OCI-LY7 (cell line): ENCODE data around the gene RNF32. TPM values are rescaled to one million over a fixed set of nuclear protein-coding genes. Genes with fewer than 3 reads are reported as not detected.
"Not testable (repeated sequence)": the region's sequence is repeated elsewhere in the genome, so short reads cannot be mapped to it uniquely, and the experiment has no call there.

Source experiments
- BruUV-seq: library from RNA; stranded (reverse); fragments of 400-500 nt; replicated peaks from 2 replicates; lab custom pipeline; 2021; lab: Mats Ljungman, UMichigan
- CTCF ChIA-PET: fragments of 300-600 bp; sonication (Branson Sonifier 250); formaldehyde crosslinking; loops from one replicate; lab custom pipeline; 2022; ENCODE audit warnings: antibody characterized with exemption; ENCODE audit not compliant: unreplicated experiment; lab: Charles Lee
- POLR2A ChIA-PET: fragments of 300-600 bp; sonication (Branson Sonifier 250); formaldehyde crosslinking; loops from one replicate; lab custom pipeline; 2022; ENCODE audit warnings: antibody characterized with exemption; lab: Charles Lee
- DNase-seq: peaks from one replicate; pipeline ENCODE4 v3.0.0-alpha.2; 2015; ENCODE audit warnings: low spot score
- H2AFZ ChIP-seq: fragments of 200-600 bp; sonication (generic), shearing (Covaris generic); 2 replicates; pipeline ENCODE4 v1.6.1; 2014; ENCODE audit warnings: mild to moderate bottlenecking, antibody characterized with exemption, low read length, moderate library complexity
- H3K27ac ChIP-seq: fragments of 200-600 bp; sonication (generic); 2 replicates; pipeline ENCODE4 v1.5.1; 2014; ENCODE audit warnings: mixed run types, low read depth, mild to moderate bottlenecking, moderate library complexity, low read length, inconsistent platforms; ENCODE audit not compliant: poor library complexity, severe bottlenecking
- H3K36me3 ChIP-seq: fragments of 200-600 bp; sonication (generic); 2 replicates; pipeline ENCODE4 v1.6.1; 2014; ENCODE audit warnings: mild to moderate bottlenecking, antibody characterized with exemption, low read length, moderate library complexity, mixed read lengths; ENCODE audit not compliant: insufficient read depth
- H3K4me1 ChIP-seq: fragments of 200-600 bp; sonication (generic); 2 replicates; pipeline ENCODE4 v1.5.1; 2014; ENCODE audit warnings: mild to moderate bottlenecking, low read length; ENCODE audit not compliant: insufficient read depth, poor library complexity, severe bottlenecking
- H3K4me2 ChIP-seq: fragments of 200-600 bp; sonication (generic); 2 replicates; pipeline ENCODE4 v1.6.1; 2014; ENCODE audit warnings: mild to moderate bottlenecking, low read length
- H3K4me3 ChIP-seq: fragments of 200-600 bp; sonication (generic); 2 replicates; pipeline ENCODE4 v1.5.1; 2014; ENCODE audit warnings: mild to moderate bottlenecking, low read depth, low read length; ENCODE audit not compliant: poor library complexity, severe bottlenecking
- H3K79me2 ChIP-seq: fragments of 200-600 bp; sonication (generic); 2 replicates; pipeline ENCODE4 v1.6.1; 2016; ENCODE audit warnings: low read depth, mild to moderate bottlenecking, low read length, moderate library complexity, mixed read lengths; ENCODE audit not compliant: insufficient read depth
- H3K9me2 ChIP-seq: fragments of 200-600 bp; sonication (generic); 2 replicates; pipeline ENCODE4 v1.6.1; 2016; ENCODE audit warnings: mild to moderate bottlenecking, low read length, mixed read lengths; ENCODE audit not compliant: insufficient read depth
- H3K9me3 ChIP-seq: fragments of 200-600 bp; sonication (generic); 2 replicates; pipeline ENCODE4 v1.6.1; 2014; ENCODE audit warnings: mild to moderate bottlenecking, mixed run types, low read length, mixed read lengths
- H4K20me1 ChIP-seq: fragments of 200-600 bp; sonication (generic); 2 replicates; pipeline ENCODE4 v1.6.1; 2014; ENCODE audit warnings: mild to moderate bottlenecking, antibody characterized with exemption, low read length, moderate library complexity, mixed read lengths; ENCODE audit not compliant: insufficient read depth
- EZH2phosphoT487 ChIP-seq: fragments of 200-600 bp; sonication (generic); IDR thresholded peaks from 2 replicates; pipeline ENCODE4 v1.6.1; 2018; ENCODE audit warnings: low read depth, borderline replicate concordance, mild to moderate bottlenecking, mixed run types, antibody characterized with exemption, low read length, moderate library complexity, mixed read lengths
- intact Hi-C: fragments of 100-400 bp; cut with micrococcal nuclease; formaldehyde crosslinking; loops from one replicate; pipeline ENCODE4 v1.10.0; 2022; ENCODE audit not compliant: unreplicated experiment
- total RNA-seq, 2 experiments: library from RNA; depleted of rRNA in 1 of 2; stranded (reverse); fragments of >200 nt in 1 of 2; shearing (Covaris generic) in 1 of 2; gene quantifications; 2 replicates each; pipeline ENCODE4 v1.2.3, GENCODE V29; 2014 to 2022
- TF ChIP-seq, protein P1 (sequence below): fragments of 200-600 bp; sonication (generic); conservative IDR thresholded peaks from 2 replicates; pipeline ENCODE4 v1.5.1; 2014; ENCODE audit warnings: mild to moderate bottlenecking, antibody characterized with exemption, low read length, moderate library complexity, mixed read lengths

Gene RNF32
- total RNA-seq, 2 experiments from 2014 or later: 3.2 to 3.9 TPM

DNA sequence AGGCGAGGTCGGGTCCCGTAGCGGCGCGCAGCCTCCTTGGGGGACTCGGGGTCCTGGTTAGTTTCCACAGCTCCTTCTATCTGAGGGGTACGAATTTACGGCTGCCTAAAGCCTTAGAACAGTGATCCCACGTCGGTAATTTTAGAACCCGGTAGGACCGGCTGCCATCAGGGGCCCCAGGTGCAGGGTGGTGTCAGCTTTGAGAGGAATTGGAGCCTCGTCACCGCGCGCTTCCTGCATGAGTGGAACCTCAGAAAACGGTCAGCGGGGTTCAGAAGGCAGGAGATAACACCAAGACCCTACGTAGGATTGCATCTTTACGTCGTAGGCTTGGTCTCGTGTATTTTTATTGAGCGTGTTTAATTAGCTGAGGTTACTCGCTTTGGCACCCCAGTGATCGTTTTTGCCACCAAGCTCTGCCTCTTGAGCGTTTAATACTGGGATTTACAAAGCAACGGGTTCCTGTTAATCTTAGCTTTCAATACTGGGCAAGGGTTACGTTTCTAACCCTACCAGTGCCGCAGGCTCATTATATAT, 443 bp downstream of the RNF32 start:
- no peaks in the 10 kb centered on the region for H4K20me1 ChIP-seq
- POLR2A ChIA-PET: interaction anchor here (0.6 to 1.7 kb wide), 6 partner anchors 11 to 914 kb away, joined by 3 to 8 read pairs (median 4); no protein-coding TSS in a partner anchor
- TSS peak; percentile 84 for BruUV-seq

DNA sequence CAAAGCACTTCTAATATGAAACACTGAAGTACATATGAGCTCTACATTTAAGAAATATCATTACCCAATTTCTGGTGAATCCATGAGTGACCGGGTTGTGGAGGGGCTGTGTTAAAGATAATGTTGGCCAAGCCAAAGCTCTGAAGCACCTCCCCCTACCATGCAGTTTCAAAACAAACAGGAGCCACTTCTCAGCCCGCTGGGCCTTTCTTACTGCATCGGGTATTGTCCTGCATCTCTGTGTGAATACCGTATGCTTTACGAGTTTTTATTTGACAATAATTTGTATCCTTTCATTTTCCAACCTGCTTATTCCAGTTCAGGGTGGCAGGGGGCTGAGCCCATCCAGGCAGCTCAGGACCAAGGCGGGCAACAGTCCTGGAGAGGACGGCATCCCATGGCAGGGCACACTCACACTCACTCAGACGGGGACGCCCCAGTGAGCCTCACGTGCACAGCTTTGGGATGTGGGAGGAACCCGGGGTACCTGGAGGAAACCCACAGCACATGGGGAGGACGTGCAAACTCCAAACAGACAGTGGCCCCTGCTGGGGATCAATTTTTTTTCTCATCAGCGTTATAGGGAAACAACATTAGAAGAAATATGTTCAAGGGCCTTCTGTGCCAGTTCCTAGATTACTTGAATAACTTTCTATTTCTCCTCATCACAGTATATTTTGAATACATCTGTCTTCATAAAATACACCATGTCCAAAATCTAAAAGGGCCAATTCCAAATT, 1.9 kb downstream of the RNF32 start:
- TF ChIP-seq EZH2phosphoT487: no peak
- TF ChIP-seq, protein P1, sequence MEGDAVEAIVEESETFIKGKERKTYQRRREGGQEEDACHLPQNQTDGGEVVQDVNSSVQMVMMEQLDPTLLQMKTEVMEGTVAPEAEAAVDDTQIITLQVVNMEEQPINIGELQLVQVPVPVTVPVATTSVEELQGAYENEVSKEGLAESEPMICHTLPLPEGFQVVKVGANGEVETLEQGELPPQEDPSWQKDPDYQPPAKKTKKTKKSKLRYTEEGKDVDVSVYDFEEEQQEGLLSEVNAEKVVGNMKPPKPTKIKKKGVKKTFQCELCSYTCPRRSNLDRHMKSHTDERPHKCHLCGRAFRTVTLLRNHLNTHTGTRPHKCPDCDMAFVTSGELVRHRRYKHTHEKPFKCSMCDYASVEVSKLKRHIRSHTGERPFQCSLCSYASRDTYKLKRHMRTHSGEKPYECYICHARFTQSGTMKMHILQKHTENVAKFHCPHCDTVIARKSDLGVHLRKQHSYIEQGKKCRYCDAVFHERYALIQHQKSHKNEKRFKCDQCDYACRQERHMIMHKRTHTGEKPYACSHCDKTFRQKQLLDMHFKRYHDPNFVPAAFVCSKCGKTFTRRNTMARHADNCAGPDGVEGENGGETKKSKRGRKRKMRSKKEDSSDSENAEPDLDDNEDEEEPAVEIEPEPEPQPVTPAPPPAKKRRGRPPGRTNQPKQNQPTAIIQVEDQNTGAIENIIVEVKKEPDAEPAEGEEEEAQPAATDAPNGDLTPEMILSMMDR: 0 out of 2 replicates have a peak, but pooled peaks have one; percentile 11
- Histone ChIP-seq H3K4me3 (no peak overlapping the region), H3K27ac (no peak overlapping the region), H2AFZ (no peak overlapping the region), H3K79me2 (no peaks in the 10 kb centered on the region), H3K9me3 (no peaks in the 10 kb centered on the region), H3K36me3 (no peaks in the 10 kb centered on the region), H3K4me1 (peaks cover 19% of the 10 kb centered on the region), H4K20me1 (no peaks in the 10 kb centered on the region), H3K4me2 (no peak overlapping the region), H3K9me2 (no peaks in the 10 kb centered on the region)
- BruUV-seq: no TSS peak
- ChIA-PET POLR2A (interaction anchor here (0.8 to 1.7 kb wide), 5 partner anchors 10 to 662 kb away, joined by 3 to 7 read pairs (median 3); no protein-coding TSS in a partner anchor), CTCF (no interaction called here)
- intact Hi-C loops: loop anchor here (10.0 kb wide), 1 partner anchor 172 kb away; no protein-coding TSS in a partner anchor
- DNase-seq: no peak

More for the DNA sequence above, 443 bp downstream of the RNF32 start:
- intact Hi-C loops: loop anchor here (10.0 kb wide), 1 partner anchor 174 kb away; no protein-coding TSS in a partner anchor
- CTCF ChIA-PET: no interaction called here
- H3K27ac ChIP-seq: peak overlapping the region; percentile 51
- peak overlapping the region; percentile 93 for H2AFZ ChIP-seq
- peak overlapping the region; percentile 89 for H3K4me2 ChIP-seq
- DNase-seq: peak; percentile 75
- TF ChIP-seq EZH2phosphoT487: no peak
- TF ChIP-seq, protein P1: no peak
- peak overlapping the region; percentile 82 for H3K4me3 ChIP-seq
- no peaks in the 10 kb centered on the region for H3K36me3 ChIP-seq
- H3K9me3 ChIP-seq: no peaks in the 10 kb centered on the region
- H3K9me2 ChIP-seq: no peaks in the 10 kb centered on the region
- H3K79me2 ChIP-seq: no peaks in the 10 kb centered on the region
- peaks cover 19% of the 10 kb centered on the region for H3K4me1 ChIP-seq

DNA sequence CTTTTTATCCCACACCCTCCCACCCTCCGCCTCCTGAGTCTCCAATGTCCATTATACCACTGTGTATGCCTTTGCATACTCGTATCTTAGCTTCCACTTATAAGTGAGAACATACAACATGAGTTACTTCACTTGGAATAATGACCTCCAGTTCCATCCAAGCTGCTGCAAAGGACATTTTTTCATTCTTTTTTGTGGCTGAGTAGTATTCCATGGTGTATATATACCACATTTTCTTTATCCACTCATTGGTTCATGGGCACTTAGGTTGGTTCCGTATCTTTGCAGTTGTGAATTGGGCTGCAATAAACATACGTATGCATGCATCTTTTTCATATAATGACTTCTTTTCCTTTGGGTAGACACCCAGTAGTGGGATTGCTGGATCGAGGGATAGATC, 6.8 kb downstream of the RNF32 start:
- H3K27ac ChIP-seq, DNase-seq, H3K4me3 ChIP-seq, H3K4me1 ChIP-seq, H3K79me2 ChIP-seq, H3K4me2 ChIP-seq, BruUV-seq, POLR2A ChIA-PET, H3K36me3 ChIP-seq, H2AFZ ChIP-seq, H4K20me1 ChIP-seq, H3K9me2 ChIP-seq, H3K9me3 ChIP-seq: not testable (repeated sequence)
- CTCF ChIA-PET: interaction anchor here (0.6 kb wide), 1 partner anchor 895 kb away, joined by 9 read pairs; no protein-coding TSS in a partner anchor
- intact Hi-C loops: loop anchor here (10.0 kb wide), 1 partner anchor 167 kb away; no protein-coding TSS in a partner anchor
